ENCODE measurements around the gene BCAS3. TPM values are rescaled to one million over a fixed set of nuclear protein-coding genes. Genes with fewer than 3 reads are reported as not detected.

BCAS3 gene
- total RNA-seq, 2 experiments from 2014 or later: 13.7 to 25.8 TPM

DNA sequence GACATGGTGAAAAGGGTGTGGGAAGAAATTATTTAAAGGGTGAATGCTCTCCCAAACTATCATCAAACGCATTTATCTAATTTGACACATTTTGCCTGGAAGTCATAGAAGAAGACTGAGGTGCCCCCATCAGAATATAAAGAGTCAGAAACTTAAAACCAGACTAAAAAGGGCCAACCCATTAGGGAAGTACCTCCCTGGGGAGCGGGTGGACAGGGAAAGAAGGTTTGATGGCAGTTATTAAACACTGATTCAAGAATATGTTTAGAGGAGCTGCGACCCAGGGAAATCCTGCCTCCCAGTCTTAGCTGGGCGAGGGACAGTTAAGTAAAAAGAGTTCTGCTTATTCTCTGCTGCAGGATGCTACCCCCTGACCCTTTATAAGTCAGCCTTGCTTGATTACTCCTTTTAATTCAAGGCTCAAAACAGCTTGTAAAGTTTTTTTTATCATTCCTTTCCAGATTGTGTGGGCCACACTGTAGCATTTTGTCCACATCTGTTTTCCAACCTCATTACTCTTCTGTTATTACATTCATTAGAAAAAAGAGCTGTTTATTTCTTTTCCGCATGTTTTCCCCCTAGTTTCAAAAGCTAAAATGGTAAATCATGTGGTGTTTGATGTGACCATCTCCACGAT, 583.5 kb downstream of the BCAS3 start:
- ATAC-seq: no peak
- CTCF ChIA-PET: no interaction called here
- H3K4me1 Mint-ChIP-seq: peaks cover 2% of the 10 kb centered on the region

GRCh38 chr17:61265397-61265796, 587.7 kb downstream of the BCAS3 start:
- Mint-ChIP-seq H3K9me3 (ENCODE audit: low read depth) (no peaks in the 10 kb centered on the region), H3K4me1 (no peaks in the 10 kb centered on the region), H3K4me3 (no peak overlapping the region), H3K36me3 (no peaks in the 10 kb centered on the region), H3K27me3 (no peaks in the 10 kb centered on the region), H3K27ac (no peak overlapping the region)
- DNase-seq (no peak), ATAC-seq (no peak)
- CTCF ChIA-PET: no interaction called here

More for the DNA sequence above, 583.5 kb downstream of the BCAS3 start:
- Mint-ChIP-seq H3K4me3 (no peak overlapping the region), H3K27ac (no peak overlapping the region), H3K9me3 (ENCODE audit: low read depth) (no peaks in the 10 kb centered on the region), H3K27me3 (no peaks in the 10 kb centered on the region), H3K36me3 (no peaks in the 10 kb centered on the region)
- DNase-seq: no peak

GRCh38 chr17:61267847-61268246, 590.2 kb downstream of the BCAS3 start:
- Mint-ChIP-seq H3K4me1 (no peaks in the 10 kb centered on the region), H3K4me3 (no peak overlapping the region), H3K36me3 (no peaks in the 10 kb centered on the region), H3K9me3 (ENCODE audit: low read depth) (no peaks in the 10 kb centered on the region), H3K27me3 (no peaks in the 10 kb centered on the region), H3K27ac (no peak overlapping the region)
- no peak for ATAC-seq
- CTCF ChIA-PET: no interaction called here
- DNase-seq: no peak

- peaks cover 15% of the 10 kb centered on the region for H3K4me1 Mint-ChIP-seq
- no peaks in the 10 kb centered on the region for H3K9me3 Mint-ChIP-seq (ENCODE audit: low read depth)
- no peaks in the 10 kb centered on the region for H3K27me3 Mint-ChIP-seq
- CTCF ChIA-PET: no interaction called here
- H3K27ac Mint-ChIP-seq: no peak overlapping the region
- H3K36me3 Mint-ChIP-seq: peaks cover 2% of the 10 kb centered on the region
- H3K4me3 Mint-ChIP-seq: no peak overlapping the region
- no peak for DNase-seq
- no peak for ATAC-seq
Measured at GRCh38 chr17:61275395-61275794, 597.7 kb downstream of the BCAS3 start.

GRCh38 chr17:61276806-61277205, 599.2 kb downstream of the BCAS3 start:
- Mint-ChIP-seq H3K4me3 (no peak overlapping the region), H3K36me3 (peaks cover 2% of the 10 kb centered on the region), H3K4me1 (peaks cover 22% of the 10 kb centered on the region), H3K9me3 (ENCODE audit: low read depth) (no peaks in the 10 kb centered on the region), H3K27ac (no peak overlapping the region), H3K27me3 (no peaks in the 10 kb centered on the region)
- no peak for DNase-seq
- no peak for ATAC-seq
- CTCF ChIA-PET: no interaction called here

GRCh38 chr17:61279476-61280145, 602.0 kb downstream of the BCAS3 start:
- H3K27ac Mint-ChIP-seq: no peak overlapping the region
- CTCF ChIA-PET: interaction anchor here (0.7 kb wide), 2 partner anchors 12 to 21 kb away, joined by 3 to 4 read pairs; no protein-coding TSS in a partner anchor
- DNase-seq (no peak), ATAC-seq (peak; percentile 57)
- peaks cover 2% of the 10 kb centered on the region for H3K36me3 Mint-ChIP-seq
- H3K9me3 Mint-ChIP-seq (ENCODE audit: low read depth): no peaks in the 10 kb centered on the region
- H3K4me1 Mint-ChIP-seq: peaks cover 33% of the 10 kb centered on the region
- H3K4me3 Mint-ChIP-seq: no peak overlapping the region
- no peaks in the 10 kb centered on the region for H3K27me3 Mint-ChIP-seq

DNA sequence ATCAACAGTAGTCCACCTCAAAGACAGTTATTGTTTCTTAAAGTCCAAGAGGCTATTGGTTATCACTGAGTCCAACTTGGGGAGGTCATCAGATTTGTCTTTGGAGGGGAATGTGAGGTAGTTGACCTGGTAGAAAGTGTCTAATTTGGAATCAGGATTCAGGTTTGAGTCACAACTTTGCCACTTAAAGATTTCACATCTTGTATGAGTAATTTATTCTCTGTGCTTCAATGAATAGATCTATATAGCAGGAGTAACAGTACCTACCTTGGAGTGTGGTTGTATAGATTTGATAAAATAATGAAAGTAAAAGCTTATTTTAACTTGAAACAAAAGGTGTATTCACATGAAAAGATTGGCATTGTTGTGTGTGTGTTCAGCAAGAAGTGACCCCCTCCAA, 602.7 kb downstream of the BCAS3 start:
- Mint-ChIP-seq H3K4me3 (no peak overlapping the region), H3K27me3 (no peaks in the 10 kb centered on the region), H3K9me3 (ENCODE audit: low read depth) (no peaks in the 10 kb centered on the region), H3K36me3 (peaks cover 2% of the 10 kb centered on the region), H3K4me1 (peaks cover 38% of the 10 kb centered on the region), H3K27ac (no peak overlapping the region)
- DNase-seq: no peak
- peak; percentile 36 for ATAC-seq
- CTCF ChIA-PET: interaction anchor here (0.7 kb wide), 1 partner anchor 11 kb away, joined by 3 read pairs; no protein-coding TSS in a partner anchor

DNA sequence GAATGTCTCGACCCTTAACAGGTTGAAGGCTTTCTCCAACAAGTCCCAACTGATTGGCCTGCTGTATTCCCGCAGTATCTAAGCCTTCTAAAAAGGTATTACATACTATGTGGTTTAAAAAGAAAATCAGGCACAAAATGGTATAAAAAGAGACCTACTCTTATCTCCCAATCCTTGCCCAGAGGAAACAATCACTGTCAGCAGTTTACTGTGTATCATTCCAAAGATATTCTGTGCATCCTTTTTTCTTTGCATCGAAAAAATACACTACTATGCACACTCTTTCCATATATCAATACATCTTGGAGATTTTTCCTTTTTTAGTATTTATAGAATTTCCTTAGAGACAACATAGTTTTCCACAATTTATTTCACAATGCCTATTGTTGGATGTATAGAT, 603.2 kb downstream of the BCAS3 start:
- no peak for DNase-seq
- Mint-ChIP-seq H3K9me3 (ENCODE audit: low read depth) (no peaks in the 10 kb centered on the region), H3K27me3 (no peaks in the 10 kb centered on the region), H3K4me1 (peaks cover 40% of the 10 kb centered on the region), H3K27ac (no peak overlapping the region), H3K4me3 (no peak overlapping the region), H3K36me3 (peaks cover 2% of the 10 kb centered on the region)
- ATAC-seq: no peak
- CTCF ChIA-PET: no interaction called here

DNA sequence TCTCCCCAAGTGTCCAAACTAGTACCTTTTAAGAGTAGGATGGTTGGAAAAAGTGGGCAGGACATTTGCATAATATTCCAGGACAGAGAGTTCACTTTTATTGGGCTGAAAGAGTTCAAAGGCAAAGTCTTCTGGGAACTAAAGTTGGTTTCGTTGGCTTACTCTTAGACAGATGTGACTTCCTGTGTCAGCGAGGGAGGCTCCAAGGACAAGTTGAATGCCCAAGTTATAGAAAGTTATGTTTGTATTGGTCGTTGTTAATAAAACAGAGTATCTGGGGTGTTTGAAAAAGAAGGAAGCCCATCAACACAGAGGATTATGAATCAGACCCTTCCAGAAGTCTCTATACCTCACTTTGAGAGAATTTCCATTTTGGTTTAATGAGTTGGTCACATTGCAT, 604.7 kb downstream of the BCAS3 start:
- ATAC-seq (no peak), DNase-seq (no peak)
- peaks cover 2% of the 10 kb centered on the region for H3K36me3 Mint-ChIP-seq
- H3K4me3 Mint-ChIP-seq: no peak overlapping the region
- no peaks in the 10 kb centered on the region for H3K27me3 Mint-ChIP-seq
- no peaks in the 10 kb centered on the region for H3K9me3 Mint-ChIP-seq (ENCODE audit: low read depth)
- H3K27ac Mint-ChIP-seq: no peak overlapping the region
- CTCF ChIA-PET: no interaction called here
- peaks cover 44% of the 10 kb centered on the region for H3K4me1 Mint-ChIP-seq

DNA sequence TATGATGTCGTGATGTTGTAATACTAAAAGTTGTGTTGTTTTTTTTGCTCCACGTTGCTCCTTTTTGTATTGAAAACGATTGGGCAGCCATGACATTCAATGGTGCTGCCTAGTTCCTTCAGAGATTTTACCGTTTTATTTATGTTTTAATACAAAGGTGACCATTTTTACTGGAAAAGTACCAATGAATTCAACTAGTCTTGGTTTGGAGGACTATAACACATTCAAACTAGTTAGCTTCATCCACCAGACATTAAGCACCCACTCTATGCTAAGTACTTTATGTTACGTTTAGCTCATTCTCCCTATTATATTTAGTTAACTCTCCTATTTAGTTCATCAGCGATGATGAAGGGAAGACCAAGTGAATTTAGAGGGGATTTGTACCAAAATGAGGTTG, 605.4 kb downstream of the BCAS3 start:
- CTCF ChIA-PET: no interaction called here
- Mint-ChIP-seq H3K4me1 (peaks cover 44% of the 10 kb centered on the region), H3K27ac (no peak overlapping the region)

DNA sequence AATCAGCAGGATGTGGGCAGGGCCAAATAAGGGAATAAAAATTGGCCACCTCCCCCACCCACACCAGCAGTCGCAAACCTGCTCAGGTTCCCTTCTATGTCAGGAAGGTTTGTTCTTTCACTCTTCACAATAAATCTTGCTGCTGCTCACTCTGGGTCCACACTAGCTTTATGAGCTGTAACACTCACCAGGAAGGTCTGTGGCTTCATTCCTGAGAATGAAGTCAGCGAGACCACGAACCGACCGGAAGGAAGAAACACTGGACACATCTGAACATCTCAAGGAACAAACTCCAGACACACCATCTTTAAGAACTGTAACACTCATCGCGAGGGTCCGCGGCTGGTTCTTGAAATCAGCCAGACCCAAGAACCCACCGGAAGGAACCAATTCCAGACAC, 606.5 kb downstream of the BCAS3 start:
- Mint-ChIP-seq H3K4me1 (peaks cover 41% of the 10 kb centered on the region), H3K4me3 (no peak overlapping the region), H3K36me3 (peaks cover 2% of the 10 kb centered on the region), H3K27me3 (no peaks in the 10 kb centered on the region), H3K27ac (no peak overlapping the region), H3K9me3 (ENCODE audit: low read depth) (no peaks in the 10 kb centered on the region)
- DNase-seq (no peak), ATAC-seq (no peak)
- CTCF ChIA-PET: no interaction called here

More for the DNA sequence above, 605.4 kb downstream of the BCAS3 start:
- Mint-ChIP-seq H3K27me3 (no peaks in the 10 kb centered on the region), H3K36me3 (peaks cover 2% of the 10 kb centered on the region), H3K4me3 (no peak overlapping the region), H3K9me3 (ENCODE audit: low read depth) (no peaks in the 10 kb centered on the region)
- ATAC-seq (no peak), DNase-seq (no peak)

DNA sequence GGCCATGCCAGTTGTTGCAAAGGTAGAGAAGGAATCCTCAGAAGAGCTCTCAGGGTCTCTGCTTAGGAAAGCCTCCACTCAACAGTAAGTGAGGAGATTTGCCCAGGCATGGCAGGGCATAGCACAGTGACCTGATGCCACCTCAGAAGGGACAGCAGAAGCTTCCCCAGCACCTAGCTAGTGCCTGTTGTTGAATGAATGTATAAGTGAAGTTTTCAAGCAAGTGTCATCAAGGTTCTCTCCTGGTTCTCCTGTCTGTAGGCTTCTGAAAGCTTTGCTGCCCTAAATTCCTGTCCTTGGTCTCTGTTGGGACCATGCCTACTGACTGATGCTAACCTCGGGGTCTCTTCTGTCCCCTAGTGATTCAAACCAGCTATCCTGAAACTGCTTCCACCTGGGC, 607.1 kb downstream of the BCAS3 start:
- no peak overlapping the region for H3K4me3 Mint-ChIP-seq
- H3K27ac Mint-ChIP-seq: no peak overlapping the region
- H3K4me1 Mint-ChIP-seq: peaks cover 35% of the 10 kb centered on the region
- peaks cover 1% of the 10 kb centered on the region for H3K36me3 Mint-ChIP-seq
- ATAC-seq: no peak
- CTCF ChIA-PET: no interaction called here
- no peak for DNase-seq
- no peaks in the 10 kb centered on the region for H3K27me3 Mint-ChIP-seq
- H3K9me3 Mint-ChIP-seq (ENCODE audit: low read depth): no peaks in the 10 kb centered on the region

DNA sequence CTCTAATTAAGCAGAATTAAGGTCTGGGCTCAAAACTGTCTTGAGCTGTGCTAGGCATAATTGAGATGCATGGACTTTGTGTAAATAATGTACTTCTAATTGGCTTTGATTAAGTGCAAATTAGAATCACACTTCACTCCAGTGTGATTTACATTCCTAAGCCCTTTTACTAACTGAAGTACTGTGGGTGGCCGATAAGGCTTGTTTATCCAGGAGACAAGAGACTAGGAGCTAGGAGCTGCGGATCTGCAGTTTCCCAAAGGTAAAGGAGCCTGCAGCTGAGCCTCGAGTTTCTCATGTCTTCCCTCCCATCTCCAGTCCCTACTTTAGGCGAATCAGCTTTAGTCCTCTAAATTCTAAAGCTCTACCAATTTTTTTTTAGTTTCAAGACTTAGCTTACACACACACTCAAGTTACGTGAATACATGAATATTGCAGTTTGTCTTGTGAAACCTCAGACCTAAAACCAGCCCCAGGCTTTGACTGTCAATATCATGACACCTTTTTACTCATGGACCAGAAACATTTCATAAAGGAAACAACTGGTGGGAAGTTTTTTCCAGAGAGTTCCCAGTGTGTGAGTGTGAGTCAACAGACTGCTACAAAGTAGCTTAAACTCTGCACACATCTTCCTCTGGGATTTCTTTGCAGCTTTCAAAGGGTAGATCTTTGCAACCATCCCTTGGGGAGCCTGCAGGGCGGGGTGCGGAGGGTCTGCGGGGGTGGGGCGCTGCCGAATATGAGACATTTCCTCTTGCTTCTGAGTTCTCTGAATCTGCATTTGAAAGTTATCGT, 608.1 kb downstream of the BCAS3 start:
- CTCF ChIA-PET: no interaction called here
- H3K9me3 Mint-ChIP-seq (ENCODE audit: low read depth): no peaks in the 10 kb centered on the region
- no peaks in the 10 kb centered on the region for H3K36me3 Mint-ChIP-seq
- H3K27ac Mint-ChIP-seq: no peak overlapping the region
- DNase-seq (no peak), ATAC-seq (no peak)
- no peak overlapping the region for H3K4me3 Mint-ChIP-seq
- H3K4me1 Mint-ChIP-seq: peaks cover 25% of the 10 kb centered on the region
- no peaks in the 10 kb centered on the region for H3K27me3 Mint-ChIP-seq

DNA sequence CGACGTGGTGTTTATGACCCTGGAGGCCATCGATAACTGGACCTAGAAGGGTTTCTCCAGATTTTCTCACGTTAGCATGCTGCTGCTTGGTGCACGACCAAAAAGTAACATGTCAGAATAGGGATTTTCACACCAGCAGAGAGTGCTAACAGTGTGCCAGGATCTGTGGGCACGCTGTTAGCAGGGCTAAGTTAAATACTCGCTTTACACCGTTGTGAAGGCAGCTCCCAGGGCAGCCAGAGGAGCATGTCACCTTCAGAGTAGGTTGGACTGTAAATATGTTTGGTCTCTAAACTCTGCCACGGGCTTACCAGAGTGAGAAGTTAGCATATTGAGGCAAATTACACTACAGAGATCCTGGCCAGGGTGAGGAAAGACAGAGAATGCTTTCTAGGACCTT, 608.8 kb downstream of the BCAS3 start:
- Mint-ChIP-seq H3K4me1 (peaks cover 23% of the 10 kb centered on the region), H3K27me3 (no peaks in the 10 kb centered on the region), H3K36me3 (no peaks in the 10 kb centered on the region), H3K27ac (no peak overlapping the region), H3K9me3 (ENCODE audit: low read depth) (no peaks in the 10 kb centered on the region), H3K4me3 (no peak overlapping the region)
- CTCF ChIA-PET: no interaction called here
- ATAC-seq: no peak
- DNase-seq: no peak

All from activated CD8-positive, alpha-beta memory T cell treated with anti-CD3 and anti-CD28 coated beads, Interleukin-2, amount 10 ng/mL, durations not matched to agents 7 days and 5 days (primary cell).